ENCODE results near the gene C2.
"Not testable (repeated sequence)": the region's sequence is repeated elsewhere in the genome, so short reads cannot be mapped to it uniquely, and the experiment has no call there.

C2 gene

GRCh38 chr6:31903957-31904356, 23.6 kb upstream of the C2 start:
- H3K4me3 ChIP-seq (ENCODE audit: low read length) = no peak overlapping the region
- TF ChIP-seq, protein P1, sequence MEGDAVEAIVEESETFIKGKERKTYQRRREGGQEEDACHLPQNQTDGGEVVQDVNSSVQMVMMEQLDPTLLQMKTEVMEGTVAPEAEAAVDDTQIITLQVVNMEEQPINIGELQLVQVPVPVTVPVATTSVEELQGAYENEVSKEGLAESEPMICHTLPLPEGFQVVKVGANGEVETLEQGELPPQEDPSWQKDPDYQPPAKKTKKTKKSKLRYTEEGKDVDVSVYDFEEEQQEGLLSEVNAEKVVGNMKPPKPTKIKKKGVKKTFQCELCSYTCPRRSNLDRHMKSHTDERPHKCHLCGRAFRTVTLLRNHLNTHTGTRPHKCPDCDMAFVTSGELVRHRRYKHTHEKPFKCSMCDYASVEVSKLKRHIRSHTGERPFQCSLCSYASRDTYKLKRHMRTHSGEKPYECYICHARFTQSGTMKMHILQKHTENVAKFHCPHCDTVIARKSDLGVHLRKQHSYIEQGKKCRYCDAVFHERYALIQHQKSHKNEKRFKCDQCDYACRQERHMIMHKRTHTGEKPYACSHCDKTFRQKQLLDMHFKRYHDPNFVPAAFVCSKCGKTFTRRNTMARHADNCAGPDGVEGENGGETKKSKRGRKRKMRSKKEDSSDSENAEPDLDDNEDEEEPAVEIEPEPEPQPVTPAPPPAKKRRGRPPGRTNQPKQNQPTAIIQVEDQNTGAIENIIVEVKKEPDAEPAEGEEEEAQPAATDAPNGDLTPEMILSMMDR (IDR thresholded peaks at IDR 0.05; ENCODE audit: insufficient read depth, low read depth, low read length, missing control alignments) = no peak
- DNase-seq (ENCODE audit: low read depth) = no peak

GRCh38 chr6:31905041-31905440, 22.5 kb upstream of the C2 start:
- TF ChIP-seq, protein P1 (IDR thresholded peaks at IDR 0.05; ENCODE audit: insufficient read depth, low read depth, low read length, missing control alignments) = no peak
- no peak for DNase-seq (ENCODE audit: low read depth)
- H3K4me3 ChIP-seq (ENCODE audit: low read length) = no peak overlapping the region

DNA sequence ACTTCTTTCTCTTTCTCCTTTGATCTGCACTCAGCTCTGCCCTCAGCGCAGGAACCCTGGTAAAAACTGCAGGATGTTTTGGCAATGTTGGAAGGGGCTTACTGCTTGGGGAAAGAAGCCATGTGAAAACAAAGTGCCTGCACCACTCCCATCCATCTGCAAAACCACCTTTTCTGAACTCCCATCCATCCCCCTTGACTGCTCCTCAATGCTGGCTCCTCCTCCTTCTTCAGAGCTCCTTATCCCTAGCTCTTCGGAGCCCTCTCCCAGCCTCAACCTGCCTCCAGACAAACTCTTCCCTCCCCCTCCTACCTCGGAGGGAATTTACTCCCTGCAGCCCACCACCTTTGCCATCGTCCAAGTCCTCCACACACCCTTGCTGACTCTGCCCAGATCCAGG, 21.4 kb upstream of the C2 start:
- no peak for DNase-seq (ENCODE audit: low read depth)
- H3K4me3 ChIP-seq (ENCODE audit: low read length) = no peak overlapping the region
- TF ChIP-seq, protein P1 (IDR thresholded peaks at IDR 0.05; ENCODE audit: insufficient read depth, low read depth, low read length, missing control alignments) = no peak

GRCh38 chr6:31906727-31907126, 20.8 kb upstream of the C2 start:
- not testable (repeated sequence) for DNase-seq (ENCODE audit: low read depth)

DNA sequence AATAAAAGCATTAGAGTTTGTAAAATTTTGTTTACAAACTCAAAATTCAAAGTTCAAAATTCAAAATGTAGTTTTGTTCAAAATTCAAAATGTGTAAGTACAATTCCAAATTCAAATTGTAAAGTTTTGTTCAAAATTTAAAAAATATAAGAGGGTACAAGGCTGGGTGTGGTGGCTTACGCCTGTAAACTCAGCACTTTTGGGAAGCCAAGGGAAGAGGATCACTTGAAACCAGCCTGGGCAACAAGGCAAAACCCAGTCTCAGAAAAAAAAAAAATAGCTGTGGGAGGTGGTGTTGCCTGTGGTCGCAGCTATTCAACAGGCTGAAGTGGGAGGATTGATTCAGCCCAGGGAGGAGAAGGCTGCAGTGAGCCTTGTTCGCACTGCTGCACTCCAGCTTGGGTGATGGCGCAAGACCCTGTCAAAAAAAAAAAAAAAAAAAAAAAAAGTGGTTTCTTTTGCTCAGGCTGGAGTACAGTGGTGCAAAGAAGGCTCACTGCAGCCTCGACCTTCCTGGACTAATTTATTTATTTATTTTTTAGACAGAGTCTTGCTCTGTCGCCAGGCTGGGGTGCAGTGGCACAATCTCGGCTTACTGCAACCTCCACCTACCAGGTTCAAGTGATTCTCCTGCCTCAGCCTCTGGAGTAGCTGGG, 20.2 kb upstream of the C2 start:
- TF ChIP-seq, protein P1 (IDR thresholded peaks at IDR 0.05; ENCODE audit: insufficient read depth, low read depth, low read length, missing control alignments) = no peak
- DNase-seq (ENCODE audit: low read depth) = no peak

More at GRCh38 chr6:31906727-31907126, 20.8 kb upstream of the C2 start:
- not testable (repeated sequence) for H3K4me3 ChIP-seq (ENCODE audit: low read length)

GRCh38 chr6:31908255-31908654, 19.3 kb upstream of the C2 start:
- H3K4me3 ChIP-seq (ENCODE audit: low read length); DNase-seq (ENCODE audit: low read depth): not testable (repeated sequence)

More for the DNA sequence above, 20.2 kb upstream of the C2 start:
- H3K4me3 ChIP-seq (ENCODE audit: low read length) = no peak overlapping the region

GRCh38 chr6:31908791-31909190, 18.7 kb upstream of the C2 start:
- TF ChIP-seq, protein P1 (IDR thresholded peaks at IDR 0.05; ENCODE audit: insufficient read depth, low read depth, low read length, missing control alignments) = no peak
- peak; percentile 31 for DNase-seq (ENCODE audit: low read depth)
- H3K4me3 ChIP-seq (ENCODE audit: low read length) = no peak overlapping the region

DNA sequence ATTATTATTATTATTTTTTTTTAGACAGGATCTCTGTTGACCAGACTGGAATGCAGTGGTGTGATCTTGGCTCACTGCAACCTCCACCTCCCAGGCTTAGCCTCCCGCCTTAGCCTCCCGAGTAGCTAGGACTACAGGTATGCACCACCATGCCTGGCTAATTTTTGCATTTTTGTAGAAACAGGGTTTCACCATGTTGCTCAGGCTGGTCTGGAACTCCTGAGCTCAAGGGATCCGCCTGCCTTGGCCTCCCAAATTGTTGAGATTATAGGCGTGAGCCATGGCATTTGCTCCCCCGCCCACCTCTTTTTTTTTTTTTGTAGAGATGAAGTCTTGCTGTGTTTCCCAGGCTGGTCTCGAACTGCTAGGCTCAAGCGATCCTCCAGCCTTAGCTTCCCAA, 18.2 kb upstream of the C2 start:
- DNase-seq (ENCODE audit: low read depth); H3K4me3 ChIP-seq (ENCODE audit: low read length): not testable (repeated sequence)
